GM19035 (cell line): ENCODE data around the gene NID1.
"Not testable (repeated sequence)": the region's sequence is repeated elsewhere in the genome, so short reads cannot be mapped to it uniquely, and the experiment has no call there.

Experiments used
- ATAC-seq: cut with Tn5 transposase; IDR thresholded peaks from one replicate; pipeline ENCODE4 v1.9.1; 2021; ENCODE audit not compliant: unreplicated experiment

The NID1 gene

GRCh38 chr1:235999259-235999925 lies 65.5 kb downstream of the NID1 start:
- ATAC-seq = peak; percentile 77

GRCh38 chr1:235998812-235999211 lies 66.1 kb downstream of the NID1 start:
- ATAC-seq = peak; percentile 48

GRCh38 chr1:235997931-235998330 lies 67.0 kb downstream of the NID1 start:
- no peak for ATAC-seq

- ATAC-seq = no peak
These were observed 67.8 kb downstream of the NID1 start for GRCh38 chr1:235997049-235997448.

- ATAC-seq = no peak
These were observed 68.7 kb downstream of the NID1 start for GRCh38 chr1:235996048-235996785.

- ATAC-seq = no peak
These were observed 69.4 kb downstream of the NID1 start for GRCh38 chr1:235995511-235995910.

GRCh38 chr1:235993652-235994051 lies 71.2 kb downstream of the NID1 start:
- ATAC-seq = no peak

GRCh38 chr1:235992868-235993267 lies 72.0 kb downstream of the NID1 start:
- ATAC-seq = no peak

GRCh38 chr1:235992346-235992745 lies 72.5 kb downstream of the NID1 start:
- no peak for ATAC-seq

GRCh38 chr1:235990330-235990795 lies 74.5 kb downstream of the NID1 start:
- ATAC-seq = no peak

GRCh38 chr1:235989105-235989504 lies 75.8 kb downstream of the NID1 start:
- ATAC-seq = no peak

GRCh38 chr1:235986869-235987268 lies 78.0 kb downstream of the NID1 start:
- no peak for ATAC-seq

- no peak for ATAC-seq
These were observed 80.7 kb downstream of the NID1 start for GRCh38 chr1:235984041-235984825.

GRCh38 chr1:235980976-235981375 lies 83.9 kb downstream of the NID1 start:
- no peak for ATAC-seq

- no peak for ATAC-seq
These were observed 85.1 kb downstream of the NID1 start for GRCh38 chr1:235979716-235980333.

GRCh38 chr1:235979176-235979575 lies 85.7 kb downstream of the NID1 start:
- no peak for ATAC-seq

- no peak for ATAC-seq
These were observed 88.4 kb downstream of the NID1 start for GRCh38 chr1:235976490-235976889.

- ATAC-seq = no peak
These were observed 90.3 kb downstream of the NID1 start for GRCh38 chr1:235974616-235975015.

- not testable (repeated sequence) for ATAC-seq
These were observed 92.2 kb downstream of the NID1 start for GRCh38 chr1:235972691-235973090.

- ATAC-seq = peak; percentile 46
These were observed 92.6 kb downstream of the NID1 start for GRCh38 chr1:235972311-235972689.

GRCh38 chr1:235971571-235972310 lies 93.1 kb downstream of the NID1 start:
- ATAC-seq = peak; percentile 96
